IPS-18c (cell line): ENCODE measurements around the gene SLC6A16.

Experiments
- H3K4me3 ChIP-seq: 2 replicates; pipeline ENCODE4 v1.7.0; 2013; ENCODE audit warnings: low read depth, mild to moderate bottlenecking, low read length, moderate library complexity; ENCODE audit not compliant: insufficient read depth
- H3K9me3 ChIP-seq: one replicate; pipeline ENCODE4 v1.6.1; 2013; ENCODE audit warnings: mild to moderate bottlenecking, low read length, moderate library complexity; ENCODE audit not compliant: control insufficient read depth, insufficient read depth

Gene SLC6A16

DNA sequence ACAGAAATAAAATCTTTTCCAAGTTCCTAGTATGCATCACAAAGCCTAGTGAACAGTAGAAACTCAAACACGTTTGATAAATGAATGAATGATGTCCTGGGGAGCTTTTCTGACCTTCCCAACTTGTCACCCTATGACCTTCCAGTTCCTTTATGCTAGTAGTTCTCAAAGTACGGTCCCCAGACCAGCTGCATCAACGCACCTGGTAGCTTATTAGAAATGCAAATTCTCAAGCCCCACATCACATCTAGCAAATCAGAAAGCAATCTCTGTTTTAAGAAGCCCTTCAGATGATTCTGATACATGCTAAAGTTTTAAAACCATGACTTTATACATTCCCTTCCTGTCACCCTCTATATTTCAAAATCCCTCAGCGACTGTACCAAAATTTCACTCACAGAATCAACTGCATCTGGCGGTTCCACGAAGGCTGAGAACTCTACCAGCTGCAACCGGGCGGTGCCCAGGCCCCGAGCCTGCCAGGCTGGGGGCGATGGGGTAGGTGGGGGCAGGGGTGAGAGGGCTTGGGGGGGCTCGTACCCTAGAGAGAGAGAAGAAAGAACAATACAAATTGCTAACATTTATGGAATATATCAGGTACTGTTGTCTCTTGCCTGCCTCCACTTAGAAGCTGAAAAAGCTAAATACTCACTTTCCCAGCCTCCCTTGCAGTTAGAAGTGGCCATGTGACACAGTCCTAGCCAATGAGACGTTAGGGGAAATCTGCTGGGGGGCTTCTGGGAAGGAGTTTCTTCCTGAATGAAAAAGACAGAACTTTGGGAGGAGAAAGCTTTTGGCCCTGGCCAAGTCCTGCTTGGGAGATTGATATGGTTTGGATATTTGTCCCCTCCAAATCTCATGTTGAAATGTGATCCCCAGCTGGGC, 23.6 kb upstream of the SLC6A16 start:
- no peaks in the 10 kb centered on the region for H3K9me3 ChIP-seq
- H3K4me3 ChIP-seq = no peak overlapping the region

DNA sequence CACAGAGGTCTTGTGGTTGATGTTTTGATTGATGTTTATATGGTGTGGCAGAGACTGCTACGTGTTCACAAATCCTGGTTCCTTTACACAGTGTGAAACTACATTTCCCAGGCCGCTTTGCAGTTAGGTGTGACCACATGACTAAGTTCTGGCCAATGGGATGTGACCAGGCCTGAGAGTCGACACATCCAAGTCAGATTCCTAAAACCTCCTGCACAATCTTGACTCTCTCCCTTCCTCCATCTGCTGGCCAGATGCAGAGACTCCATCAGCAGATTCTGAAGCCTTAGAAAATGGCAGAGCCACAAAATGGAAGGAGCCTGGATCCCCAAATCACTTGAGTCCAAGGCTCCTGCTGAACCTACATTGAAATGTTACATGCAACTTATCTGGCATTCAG, 22.8 kb upstream of the SLC6A16 start:
- H3K4me3 ChIP-seq = no peak overlapping the region
- H3K9me3 ChIP-seq = no peaks in the 10 kb centered on the region

DNA sequence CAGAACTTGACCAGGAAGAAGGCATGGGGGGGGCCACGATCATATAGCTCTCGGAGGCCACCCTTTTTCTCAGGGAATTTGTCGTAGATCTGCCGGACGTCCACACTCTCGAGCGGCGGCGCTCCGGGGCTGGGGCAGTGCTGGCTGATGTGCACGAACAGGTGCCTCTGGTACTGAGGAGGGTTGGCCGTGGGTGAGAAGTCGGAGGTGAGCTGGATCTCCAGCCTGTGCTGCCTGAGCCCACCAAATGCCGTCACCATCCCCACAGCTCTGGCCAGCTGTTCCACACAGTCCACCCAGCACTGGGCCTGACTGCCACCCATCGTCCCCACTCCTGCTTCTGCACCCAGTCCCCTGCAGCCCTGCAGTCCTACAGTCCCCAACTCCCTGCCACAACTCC, 22.2 kb upstream of the SLC6A16 start:
- H3K9me3 ChIP-seq = no peaks in the 10 kb centered on the region

GRCh38 chr19:49344505-49345423, 19.8 kb upstream of the SLC6A16 start:
- Histone ChIP-seq H3K9me3 (no peaks in the 10 kb centered on the region), H3K4me3 (no peak overlapping the region)

More for the DNA sequence above, 22.2 kb upstream of the SLC6A16 start:
- no peak overlapping the region for H3K4me3 ChIP-seq

DNA sequence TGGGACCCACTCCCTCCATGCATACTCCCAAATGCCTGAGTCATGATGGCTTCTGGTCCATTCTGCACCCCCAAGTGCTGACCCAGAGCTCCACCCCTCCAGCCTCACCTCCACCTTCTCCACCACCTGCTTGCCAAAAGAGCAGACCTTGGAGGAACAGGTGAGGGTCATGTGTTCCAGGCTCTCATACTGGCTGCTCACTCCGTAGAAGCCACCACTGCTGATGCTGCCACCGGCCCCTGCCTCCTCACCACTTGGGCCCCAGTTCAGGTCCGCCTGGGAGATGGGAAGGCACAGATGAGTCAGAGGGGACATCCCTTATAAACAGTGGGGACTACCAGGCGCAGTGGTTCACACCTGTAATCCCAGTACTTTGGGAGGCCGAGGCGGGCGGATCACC, 18.1 kb upstream of the SLC6A16 start:
- Histone ChIP-seq H3K9me3 (no peaks in the 10 kb centered on the region), H3K4me3 (no peak overlapping the region)

- H3K9me3 ChIP-seq = no peaks in the 10 kb centered on the region
- H3K4me3 ChIP-seq = no peak overlapping the region
Measured at GRCh38 chr19:49342291-49342721, 17.3 kb upstream of the SLC6A16 start.

GRCh38 chr19:49340865-49341718, 16.1 kb upstream of the SLC6A16 start:
- no peak overlapping the region for H3K4me3 ChIP-seq
- H3K9me3 ChIP-seq = no peaks in the 10 kb centered on the region

- Histone ChIP-seq H3K9me3 (no peaks in the 10 kb centered on the region), H3K4me3 (peak overlapping the region; percentile 20)
Measured at GRCh38 chr19:49340069-49340864, 15.3 kb upstream of the SLC6A16 start.

DNA sequence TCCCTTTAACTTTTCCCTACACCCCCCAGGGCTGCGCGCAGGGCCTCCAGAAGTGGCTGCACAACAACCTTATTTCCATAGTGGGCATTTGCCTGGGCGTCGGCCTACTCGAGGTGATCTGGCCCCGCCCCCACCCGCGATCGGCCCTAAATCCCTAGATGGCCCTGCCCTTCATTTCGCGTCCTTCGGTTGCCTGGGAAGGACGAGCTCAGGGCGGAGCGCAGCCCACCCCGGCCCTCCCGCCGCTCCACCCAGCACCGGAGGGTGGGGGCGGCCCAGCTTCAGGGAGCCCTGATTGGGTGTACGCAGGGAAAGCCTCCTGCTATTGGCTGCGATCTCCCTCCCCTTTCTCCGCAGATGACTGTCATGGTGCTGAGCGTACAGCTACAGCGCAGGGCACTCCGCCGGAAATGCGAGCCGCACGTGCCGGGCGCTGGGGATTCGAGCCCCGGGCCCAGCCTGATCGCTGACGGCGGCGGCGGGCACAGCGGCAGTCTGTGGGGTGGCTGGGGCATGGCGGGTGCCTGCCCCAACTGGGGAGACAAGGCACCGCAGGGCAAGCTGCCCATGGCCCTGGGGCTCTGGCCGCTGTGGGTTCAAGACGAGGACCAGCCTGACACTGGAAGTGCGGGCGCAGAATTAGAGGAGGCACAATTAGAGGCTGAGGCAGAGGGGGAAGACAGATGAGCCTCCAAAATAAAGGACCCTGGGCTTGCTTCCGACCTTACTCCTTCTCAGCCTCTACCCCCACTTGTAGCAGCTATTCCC, 14.5 kb upstream of the SLC6A16 start:
- Histone ChIP-seq H3K4me3 (peak overlapping the region; percentile 38), H3K9me3 (no peaks in the 10 kb centered on the region)

DNA sequence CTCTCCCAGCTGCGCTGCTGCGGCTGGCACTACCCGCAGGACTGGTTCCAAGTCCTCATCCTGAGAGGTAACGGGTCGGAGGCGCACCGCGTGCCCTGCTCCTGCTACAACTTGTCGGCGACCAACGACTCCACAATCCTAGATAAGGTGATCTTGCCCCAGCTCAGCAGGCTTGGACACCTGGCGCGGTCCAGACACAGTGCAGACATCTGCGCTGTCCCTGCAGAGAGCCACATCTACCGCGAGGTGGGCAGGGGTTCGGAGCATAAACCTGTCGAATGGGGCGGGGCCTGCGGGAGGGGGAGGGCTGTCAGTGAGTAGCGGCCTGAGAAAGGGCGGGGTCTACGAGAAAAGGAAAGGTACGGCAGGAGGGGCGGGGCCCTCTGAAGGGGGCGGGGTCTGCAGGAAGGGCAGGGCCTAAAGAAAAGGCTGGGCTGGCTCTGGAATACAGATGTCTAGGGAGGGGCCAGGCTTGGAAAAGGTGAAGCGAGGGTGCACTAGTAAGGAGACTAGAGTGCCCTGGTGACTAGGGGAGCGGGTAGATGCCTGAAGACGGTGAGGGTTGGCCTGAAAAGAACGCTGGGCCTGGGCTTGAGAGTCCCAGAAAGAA, 13.8 kb upstream of the SLC6A16 start:
- Histone ChIP-seq H3K9me3 (no peaks in the 10 kb centered on the region), H3K4me3 (peak overlapping the region; percentile 39)

- Histone ChIP-seq H3K4me3 (peak overlapping the region; percentile 39), H3K9me3 (no peaks in the 10 kb centered on the region)
Measured at GRCh38 chr19:49338023-49338677, 13.2 kb upstream of the SLC6A16 start.

GRCh38 chr19:49337267-49338022, 12.5 kb upstream of the SLC6A16 start:
- Histone ChIP-seq H3K4me3 (peak overlapping the region; percentile 39), H3K9me3 (no peaks in the 10 kb centered on the region)

GRCh38 chr19:49336482-49337266, 11.7 kb upstream of the SLC6A16 start:
- H3K4me3 ChIP-seq = no peak overlapping the region

More at GRCh38 chr19:49336482-49337266, 11.7 kb upstream of the SLC6A16 start:
- no peaks in the 10 kb centered on the region for H3K9me3 ChIP-seq
